ENCODE measurements around the gene ARID1A.

DNA sequence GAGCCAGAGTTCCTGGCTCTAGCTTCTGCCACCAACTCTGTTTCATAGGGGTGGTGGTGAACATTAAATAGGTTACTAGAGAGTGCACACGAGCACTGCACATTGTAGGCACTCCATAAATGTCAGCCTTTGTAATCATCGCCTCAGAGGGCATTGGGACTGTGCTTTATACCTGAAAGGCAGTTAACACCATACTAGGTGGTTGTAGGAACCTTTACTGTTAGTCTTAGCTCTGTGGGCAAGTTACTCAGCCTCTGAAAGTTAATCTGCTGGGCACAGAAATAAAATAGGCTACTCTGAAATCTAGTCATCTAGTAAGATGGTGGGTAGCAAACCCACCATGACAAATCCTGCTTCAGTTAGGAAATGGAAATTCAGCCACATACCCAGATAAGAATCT is 37.6 kb downstream of the ARID1A start:
- no peak for TF ChIP-seq EZH2 (IDR thresholded peaks at IDR 0.05; ENCODE audit: low read length, missing control alignments)
- TF ChIP-seq, protein P1, sequence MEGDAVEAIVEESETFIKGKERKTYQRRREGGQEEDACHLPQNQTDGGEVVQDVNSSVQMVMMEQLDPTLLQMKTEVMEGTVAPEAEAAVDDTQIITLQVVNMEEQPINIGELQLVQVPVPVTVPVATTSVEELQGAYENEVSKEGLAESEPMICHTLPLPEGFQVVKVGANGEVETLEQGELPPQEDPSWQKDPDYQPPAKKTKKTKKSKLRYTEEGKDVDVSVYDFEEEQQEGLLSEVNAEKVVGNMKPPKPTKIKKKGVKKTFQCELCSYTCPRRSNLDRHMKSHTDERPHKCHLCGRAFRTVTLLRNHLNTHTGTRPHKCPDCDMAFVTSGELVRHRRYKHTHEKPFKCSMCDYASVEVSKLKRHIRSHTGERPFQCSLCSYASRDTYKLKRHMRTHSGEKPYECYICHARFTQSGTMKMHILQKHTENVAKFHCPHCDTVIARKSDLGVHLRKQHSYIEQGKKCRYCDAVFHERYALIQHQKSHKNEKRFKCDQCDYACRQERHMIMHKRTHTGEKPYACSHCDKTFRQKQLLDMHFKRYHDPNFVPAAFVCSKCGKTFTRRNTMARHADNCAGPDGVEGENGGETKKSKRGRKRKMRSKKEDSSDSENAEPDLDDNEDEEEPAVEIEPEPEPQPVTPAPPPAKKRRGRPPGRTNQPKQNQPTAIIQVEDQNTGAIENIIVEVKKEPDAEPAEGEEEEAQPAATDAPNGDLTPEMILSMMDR (conservative IDR thresholded peaks at IDR 0.05 in 1 of 2, IDR thresholded peaks at IDR 0.05 in 1 of 2; ENCODE audit: low read depth in 1 of 2, low read length in 2 of 2): no peak
